ENCODE results near the gene PLEK2.
"Not testable (repeated sequence)": the region's sequence is repeated elsewhere in the genome, so short reads cannot be mapped to it uniquely, and the experiment has no call there.

GRCh38 chr14:67451667-67452066 lies 39.7 kb upstream of the PLEK2 start:
- TF ChIP-seq POU6F1 (CRISPR knock-in tag; IDR thresholded peaks at IDR 0.05; ENCODE audit: borderline replicate concordance, low read depth); ESRRG (CRISPR knock-in tag; IDR thresholded peaks at IDR 0.05); ZFP3 (CRISPR knock-in tag; IDR thresholded peaks at IDR 0.05); ZC3H10 (CRISPR knock-in tag; IDR thresholded peaks at IDR 0.05); CSRNP3 (CRISPR knock-in tag; IDR thresholded peaks at IDR 0.05); PATZ1 (CRISPR knock-in tag; IDR thresholded peaks at IDR 0.05; ENCODE audit: borderline replicate concordance); RARB (CRISPR knock-in tag; IDR thresholded peaks at IDR 0.05); ZNF70 (CRISPR knock-in tag; IDR thresholded peaks at IDR 0.05): not testable (repeated sequence)
